GM23338 (cell line): ENCODE measurements around the gene RAB3B. TPM values are rescaled to one million over a fixed set of nuclear protein-coding genes. Genes with fewer than 3 reads are reported as not detected.
A peak's percentile ranks its signal among the peaks of the same experiment; 100 is the strongest.

Experiments
- ATAC-seq: fragments of 200-7000 bp; cut with Tn5 transposase; 3 replicates; pipeline ENCODE4 v1.9.1; 2020
- DNase-seq: peaks from one replicate; pipeline ENCODE4 v3.0.0-alpha.2; 2015; ENCODE audit warnings: low spot score
- H2AFZ ChIP-seq: fragments of 200-600 bp; sonication (generic); 2 replicates; pipeline ENCODE4 v1.8.0; 2016; ENCODE audit warnings: antibody characterized with exemption, mild to moderate bottlenecking, moderate library complexity
- H3F3A ChIP-seq: fragments of 200-600 bp; sonication (generic); replicated peaks from 2 replicates; pipeline ENCODE4 v1.8.0; 2017; ENCODE audit warnings: antibody characterized with exemption, mixed run types, low read depth
- H3K27ac ChIP-seq: fragments of 200-600 bp; sonication (generic); 2 replicates; pipeline ENCODE4 v1.6.1; 2016; ENCODE audit warnings: low read depth
- H3K27me3 ChIP-seq: fragments of 200-600 bp; sonication (generic); 2 replicates; pipeline ENCODE4 v1.8.0; 2016; ENCODE audit warnings: mild to moderate bottlenecking, mixed run types, moderate library complexity; ENCODE audit not compliant: insufficient read depth
- H3K36me3 ChIP-seq: fragments of 200-600 bp; sonication (generic); 2 replicates; pipeline ENCODE4 v1.8.0; 2016; ENCODE audit warnings: mild to moderate bottlenecking; ENCODE audit not compliant: insufficient read depth
- H3K4me1 ChIP-seq: fragments of 200-600 bp; sonication (generic); 2 replicates; pipeline ENCODE4 v1.8.0; 2016; ENCODE audit warnings: mild to moderate bottlenecking, moderate library complexity; ENCODE audit not compliant: insufficient read depth
- H3K4me2 ChIP-seq: fragments of 200-600 bp; sonication (generic); 2 replicates; pipeline ENCODE4 v1.7.1; 2017; ENCODE audit warnings: mixed run types
- H3K4me3 ChIP-seq: fragments of 200-600 bp; sonication (generic); 2 replicates; pipeline ENCODE4 v1.6.1; 2016; ENCODE audit warnings: mixed run types
- H3K79me2 ChIP-seq: fragments of 200-600 bp; sonication (generic); replicated peaks from 2 replicates; pipeline ENCODE4 v1.8.0; 2017; ENCODE audit warnings: mild to moderate bottlenecking; ENCODE audit not compliant: insufficient read depth
- H3K9me2 ChIP-seq: fragments of 200-600 bp; sonication (generic); 2 replicates; pipeline ENCODE4 v1.8.0; 2017; ENCODE audit not compliant: insufficient read depth
- H4K20me1 ChIP-seq: fragments of 200-600 bp; sonication (generic); replicated peaks from 2 replicates; pipeline ENCODE4 v1.8.0; 2017; ENCODE audit warnings: mild to moderate bottlenecking; ENCODE audit not compliant: insufficient read depth
- H3K27ac Mint-ChIP-seq: 2 replicates; pipeline ENCODE4 v1.8.0; 2020; ENCODE audit warnings: inconsistent platforms, mild to moderate bottlenecking, moderate library complexity, mixed read lengths
- H3K27me3 Mint-ChIP-seq: 3 replicates; pipeline ENCODE4 v1.8.0; 2022; ENCODE audit warnings: low read depth, mild to moderate bottlenecking, moderate library complexity, mixed read lengths, inconsistent platforms; ENCODE audit not compliant: insufficient read depth, poor library complexity
- H3K36me3 Mint-ChIP-seq: 3 replicates; pipeline ENCODE4 v1.8.0; 2021; ENCODE audit warnings: low read depth, mild to moderate bottlenecking, inconsistent platforms, moderate library complexity, mixed read lengths
- H3K4me1 Mint-ChIP-seq: 3 replicates; pipeline ENCODE4 v1.8.0; 2020; ENCODE audit warnings: mild to moderate bottlenecking, inconsistent platforms, mixed read lengths
- H3K4me3 Mint-ChIP-seq: 3 replicates; pipeline ENCODE4 v1.8.0; 2021; ENCODE audit warnings: moderate library complexity, mild to moderate bottlenecking, inconsistent platforms, mixed read lengths
- H3K9me3 Mint-ChIP-seq: 3 replicates; pipeline ENCODE4 v1.8.0; 2020; ENCODE audit warnings: moderate library complexity, mild to moderate bottlenecking, inconsistent platforms, mixed read lengths
- CREB1 ChIP-seq: fragments of 250-450 bp; sonication (Bioruptor Pico); IDR thresholded peaks from 2 replicates; pipeline ENCODE4 v1.5.0; 2020; ENCODE audit warnings: low read depth, mild to moderate bottlenecking, moderate library complexity
- CTCF ChIP-seq, 2 experiments: fragments of 200-600 bp in 1 of 2; sonication (generic) in 1 of 2; conservative IDR thresholded peaks; 2 replicates each; pipeline versions ENCODE4 v1.5.1 to v1.6.1; 2016 to 2017; ENCODE audit warnings: antibody characterized with exemption in 2 of 2, low read depth in 2 of 2, mild to moderate bottlenecking in 2 of 2, moderate library complexity in 1 of 2
- EZH2 ChIP-seq: fragments of 200-600 bp; sonication (generic); IDR thresholded peaks from one replicate; pipeline ENCODE4 v1.8.0; 2017; ENCODE audit warnings: antibody characterized with exemption, mild to moderate bottlenecking, low read depth; ENCODE audit not compliant: unreplicated experiment
- REST ChIP-seq: IDR thresholded peaks from one replicate; pipeline ENCODE4 v1.6.1; 2018; ENCODE audit warnings: antibody characterized with exemption; ENCODE audit not compliant: unreplicated experiment
- ZNF114 ChIP-seq: fragments of 250-450 bp; sonication (Bioruptor Pico); IDR thresholded peaks from 2 replicates; pipeline ENCODE4 v1.5.0; 2020; ENCODE audit warnings: mild to moderate bottlenecking, moderate library complexity
- ZNF331 ChIP-seq: fragments of 250-450 bp; sonication (Bioruptor Pico); IDR thresholded peaks from 2 replicates; pipeline ENCODE4 v1.5.0; 2020; ENCODE audit warnings: low read depth, mild to moderate bottlenecking, moderate library complexity
- ZNF462 ChIP-seq: fragments of 250-450 bp; sonication (Bioruptor Pico); IDR thresholded peaks from 2 replicates; pipeline ENCODE4 v1.5.0; 2020; ENCODE audit warnings: mild to moderate bottlenecking, moderate library complexity
- polyA plus RNA-seq: library from polyadenylated mRNA; unstranded; fragments of >200 nt; fragmentation: Nextera tagmentation; extraction: Ambion mirVana; gene quantifications from 2 replicates; pipeline ENCODE4 v1.2.1, GENCODE V29; 2016
- total RNA-seq: library from RNA; depleted of rRNA; stranded (reverse); fragments of >200 nt; shearing (Covaris generic); gene quantifications from 2 replicates; pipeline ENCODE4 v1.2.3, GENCODE V29; 2014
- TF ChIP-seq, protein P1 (sequence below): IDR thresholded peaks from 2 replicates; pipeline ENCODE4 v1.6.1; 2016; ENCODE audit warnings: antibody characterized with exemption

The RAB3B gene
- total and polyA plus RNA-seq, 2 experiments from 2014 or later: 18.3 to 37.9 TPM

GRCh38 chr1:51966559-51966958, 23.9 kb downstream of the RAB3B start (continued):
- TF ChIP-seq ZNF462 (CRISPR knock-in tag): no peak
- TF ChIP-seq ZNF114 (CRISPR knock-in tag): no peak
- no peak for TF ChIP-seq ZNF331 (CRISPR knock-in tag)

GRCh38 chr1:51964309-51964696, 26.2 kb downstream of the RAB3B start:
- Histone ChIP-seq H3K4me2 (no peak overlapping the region), H3K79me2 (peaks cover 6% of the 10 kb centered on the region; the same call in 1 of the 2 replicates), H2AFZ (no peak overlapping the region), H3K9me2 (no peaks in the 10 kb centered on the region), H4K20me1 (no peaks in the 10 kb centered on the region; the same call in none of the 2 replicates), H3K27me3 (no peaks in the 10 kb centered on the region), H3K4me1 (peaks cover 15% of the 10 kb centered on the region; the same call in 1 of the 2 replicates), H3K27ac (0 out of 2 replicates have a peak overlapping the region, but pooled peaks have one; percentile 4), H3F3A (no peaks in the 10 kb centered on the region; the same call in none of the 2 replicates), H3K36me3 (peaks cover 9% of the 10 kb centered on the region), H3K4me3 (no peak overlapping the region)
- Mint-ChIP-seq H3K36me3 (peaks cover 14% of the 10 kb centered on the region), H3K27me3 (peaks cover 3% of the 10 kb centered on the region), H3K4me1 (peaks cover 9% of the 10 kb centered on the region; the same call in 2 of the 3 replicates), H3K4me3 (no peak overlapping the region), H3K9me3 (no peaks in the 10 kb centered on the region), H3K27ac (no peak overlapping the region)
- ATAC-seq (no peak), DNase-seq (no peak)
- TF ChIP-seq, protein P1, sequence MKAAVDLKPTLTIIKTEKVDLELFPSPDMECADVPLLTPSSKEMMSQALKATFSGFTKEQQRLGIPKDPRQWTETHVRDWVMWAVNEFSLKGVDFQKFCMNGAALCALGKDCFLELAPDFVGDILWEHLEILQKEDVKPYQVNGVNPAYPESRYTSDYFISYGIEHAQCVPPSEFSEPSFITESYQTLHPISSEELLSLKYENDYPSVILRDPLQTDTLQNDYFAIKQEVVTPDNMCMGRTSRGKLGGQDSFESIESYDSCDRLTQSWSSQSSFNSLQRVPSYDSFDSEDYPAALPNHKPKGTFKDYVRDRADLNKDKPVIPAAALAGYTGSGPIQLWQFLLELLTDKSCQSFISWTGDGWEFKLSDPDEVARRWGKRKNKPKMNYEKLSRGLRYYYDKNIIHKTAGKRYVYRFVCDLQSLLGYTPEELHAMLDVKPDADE: no peak
- TF ChIP-seq REST (no peak), EZH2 (no peak), CTCF (conservative IDR thresholded peaks at IDR 0.05; ENCODE audit: low read depth in 2 of 2) (no peak), CREB1 (CRISPR knock-in tag) (no peak), ZNF114 (CRISPR knock-in tag) (no peak)
